Endothelial cell of umbilical vein (primary cell): Measurements from ENCODE around the gene FBXL14. TPM values are rescaled to one million over a fixed set of nuclear protein-coding genes. Genes with fewer than 3 reads are reported as not detected.

Source experiments
- BruUV-seq: library from RNA; stranded (reverse); fragments of 400-500 nt; replicated peaks from 2 replicates; lab custom pipeline; 2021; lab: Mats Ljungman, UMichigan
- CTCF ChIA-PET: fragments of 300-600, 350-600 bp; sonication (Branson Sonifier 250); formaldehyde crosslinking; loops from one replicate; lab custom pipeline; 2021; ENCODE audit warnings: antibody characterized with exemption, inconsistent platforms; lab: Charles Lee
- POLR2A ChIA-PET: fragments of 300-600, 350-600 bp; sonication (Branson Sonifier 250); formaldehyde crosslinking; loops from one replicate; lab custom pipeline; 2021; ENCODE audit warnings: antibody characterized with exemption, inconsistent platforms; lab: Charles Lee
- DNase-seq: peaks from one replicate; pipeline ENCODE4 v3.0.0-alpha.2; 2011; ENCODE audit warnings: low read depth, low spot score
- FAIRE-seq: peaks from 2 replicates; lab custom pipeline; 2011; peaks lifted over from hg19 to GRCh38; lab: Jason Lieb, UNC
- H2AFZ ChIP-seq: 2 replicates; pipeline ENCODE4 v1.6.0; 2012; ENCODE audit warnings: low read depth, low read length, control low read depth, inconsistent platforms
- H3K27ac ChIP-seq: 2 replicates; pipeline ENCODE4 v1.5.1; 2011; ENCODE audit warnings: low read depth, mild to moderate bottlenecking, control low read depth, low read length, moderate library complexity; ENCODE audit not compliant: insufficient read depth
- H3K27me3 ChIP-seq, 2 experiments: 2 replicates each; pipeline versions ENCODE4 v1.6.0 to v1.6.1; 2011; ENCODE audit warnings: low read length in 2 of 2, mixed read lengths in 1 of 2; ENCODE audit not compliant: control insufficient read depth in 2 of 2, insufficient read depth in 2 of 2
- H3K36me3 ChIP-seq, 2 experiments: 2 replicates in 1 of 2; 3 replicates in 1 of 2; pipeline ENCODE4 v1.5.1; 2011; ENCODE audit warnings: low read length in 2 of 2, mild to moderate bottlenecking in 1 of 2, moderate library complexity in 1 of 2; ENCODE audit not compliant: control insufficient read depth in 2 of 2, insufficient read depth in 2 of 2; ENCODE audit errors: extremely low read depth in 1 of 2
- H3K4me1 ChIP-seq: 3 replicates; pipeline ENCODE4 v1.5.1; 2011; ENCODE audit warnings: mild to moderate bottlenecking, low read length; ENCODE audit not compliant: control insufficient read depth, insufficient read depth; ENCODE audit errors: extremely low read depth
- H3K4me2 ChIP-seq: 2 replicates; pipeline ENCODE4 v1.6.1; 2011; ENCODE audit warnings: low read length, control low read depth, mixed read lengths; ENCODE audit not compliant: insufficient read depth
- H3K4me3 ChIP-seq, 3 experiments: fragments of 200-600 bp in 1 of 3; sonication (generic), shearing (Covaris generic) in 1 of 3; replicated peaks in 1 of 3; 2 replicates each; pipeline ENCODE4 v1.5.1; 2011 to 2016; ENCODE audit warnings: control low read depth in 3 of 3, low read length in 3 of 3, mild to moderate bottlenecking in 2 of 3, inconsistent platforms in 1 of 3, low read depth in 1 of 3, moderate library complexity in 1 of 3; ENCODE audit not compliant: insufficient read depth in 1 of 3
- H3K79me2 ChIP-seq: 2 replicates; pipeline ENCODE4 v1.6.0; 2012; ENCODE audit warnings: low read length, inconsistent platforms; ENCODE audit not compliant: control insufficient read depth, insufficient read depth
- H3K9ac ChIP-seq: replicated peaks from 2 replicates; pipeline ENCODE3; 2011; ENCODE audit warnings: low read length, control low read depth; ENCODE audit not compliant: insufficient read depth; ENCODE audit errors: extremely low read depth
- H3K9me1 ChIP-seq: replicated peaks from 3 replicates; pipeline ENCODE4 v1.6.0; 2011; ENCODE audit warnings: mild to moderate bottlenecking, low read length; ENCODE audit not compliant: control insufficient read depth, insufficient read depth; ENCODE audit errors: extremely low read depth
- H3K9me3 ChIP-seq: replicated peaks from 2 replicates; pipeline ENCODE4 v1.5.1; 2012; ENCODE audit warnings: low read length, inconsistent platforms; ENCODE audit not compliant: control insufficient read depth, insufficient read depth
- H4K20me1 ChIP-seq: replicated peaks from 2 replicates; pipeline ENCODE3; 2011; ENCODE audit warnings: mild to moderate bottlenecking, low read length; ENCODE audit not compliant: control insufficient read depth, insufficient read depth; ENCODE audit errors: extremely low read depth
- CTCF ChIP-seq, 2 donors: IDR thresholded peaks; 1 replicate in 1 of 2; 2 replicates in 1 of 2; pipeline ENCODE4 v1.5.1; 2011; ENCODE audit warnings: low read length in 2 of 2, mild to moderate bottlenecking in 2 of 2, moderate library complexity in 2 of 2, control low read depth in 1 of 2, inconsistent platforms in 1 of 2, low read depth in 1 of 2; ENCODE audit not compliant: insufficient read depth in 1 of 2; ENCODE audit errors: extremely low read depth in 1 of 2
- EZH2 ChIP-seq: IDR thresholded peaks from 2 replicates; pipeline ENCODE4 v1.6.1; 2012; ENCODE audit warnings: borderline replicate concordance, low read depth, mild to moderate bottlenecking, moderate library complexity, low read length, inconsistent platforms; ENCODE audit not compliant: severe bottlenecking
- FOS ChIP-seq: IDR thresholded peaks from 2 replicates; pipeline ENCODE4 v1.6.1; 2011; ENCODE audit warnings: mild to moderate bottlenecking, low read length, moderate library complexity, borderline replicate concordance; ENCODE audit not compliant: insufficient read depth
- GATA2 ChIP-seq: IDR thresholded peaks from 2 replicates; pipeline ENCODE4 v1.7.0; 2011; ENCODE audit warnings: low read depth, mild to moderate bottlenecking, moderate library complexity, mixed read lengths, low read length; ENCODE audit not compliant: insufficient read length, insufficient read depth
- JUN ChIP-seq: IDR thresholded peaks from 2 replicates; pipeline ENCODE4 v1.6.1; 2011; ENCODE audit warnings: borderline replicate concordance, low read depth; ENCODE audit not compliant: insufficient read length, insufficient read depth
- MAX ChIP-seq: IDR thresholded peaks from 2 replicates; pipeline ENCODE4 v1.6.1; 2011; ENCODE audit not compliant: insufficient read depth, insufficient read length
- MYC ChIP-seq: IDR thresholded peaks from one replicate; pipeline ENCODE4 v1.6.1; 2011; ENCODE audit warnings: mild to moderate bottlenecking, low read depth, low read length
- POLR2A ChIP-seq: IDR thresholded peaks from 2 replicates; pipeline ENCODE4 v1.6.1; 2012; ENCODE audit warnings: low read depth, mild to moderate bottlenecking, control low read depth, low read length
- POLR2AphosphoS5 ChIP-seq: IDR thresholded peaks from 2 replicates; pipeline ENCODE4 v1.6.1; 2012; ENCODE audit warnings: low read depth, mild to moderate bottlenecking, control low read depth, low read length, moderate library complexity; ENCODE audit not compliant: insufficient read depth
- dilution Hi-C: fragments of 300-500 bp; cut with MboI; formaldehyde crosslinking; loops from one replicate; pipeline ENCODE4 v1.15.0; 2019; ENCODE audit warnings: low sequenced_read_pairs; ENCODE audit not compliant: extremely low pct_ligation_motif_present
- intact Hi-C: fragments of 100-400 bp; cut with micrococcal nuclease; formaldehyde crosslinking; loops from one replicate; pipeline ENCODE4 v1.10.0; 2022
- polyA plus RNA-seq, 4 experiments: library from polyadenylated mRNA; depleted of rRNA in 3 of 4; stranded (reverse) in 3 of 4; unstranded in 1 of 4; fragments of >200 nt; gene quantifications; 2 replicates each; pipeline versions ENCODE4 v1.2.1 to v1.2.3, GENCODE V29; 2011 to 2012; ENCODE audit warnings: missing spikeins in 1 of 4
- total RNA-seq: library from RNA; stranded (reverse); gene quantifications from 2 replicates; pipeline ENCODE4 v1.2.3, GENCODE V29; 2021

Gene FBXL14
- total and polyA plus RNA-seq, 2 donors (not counting 3 experiments of a cell fraction or from before 2014, with no cell fraction given) = 11.3 to 15.7 TPM

GRCh38 chr12:1576410-1577241 is 17.8 kb downstream of the FBXL14 start:
- H3K4me3 ChIP-seq = no peak overlapping the region
- H2AFZ ChIP-seq = no peak overlapping the region
- H3K36me3 ChIP-seq = no peaks in the 10 kb centered on the region
- peaks cover 9 to 16% of the 10 kb centered on the region in 2 experiments for H3K27me3 ChIP-seq
- no TSS peak for BruUV-seq
- H4K20me1 ChIP-seq = no peaks in the 10 kb centered on the region
- no peak overlapping the region for H3K9ac ChIP-seq
- H3K9me1 ChIP-seq = no peaks in the 10 kb centered on the region
- peaks cover 10% of the 10 kb centered on the region for H3K4me1 ChIP-seq
- DNase-seq = no peak
- intact Hi-C loops = no loop called here
- no peaks in the 10 kb centered on the region for H3K9me3 ChIP-seq
- TF ChIP-seq MAX (no peak), POLR2A (no peak), POLR2AphosphoS5 (no peak), CTCF (IDR thresholded peaks at IDR 0.05; ENCODE audit: extremely low read depth in 1 of 2, insufficient read depth in 1 of 2, low read depth in 1 of 2, low read length in 2 of 2) (no peak), EZH2 (no peak), JUN (no peak), MYC (no peak), FOS (no peak), GATA2 (no peak)
- dilution Hi-C loops = no loop called here
- no peak overlapping the region for H3K4me2 ChIP-seq
- no peak overlapping the region for H3K27ac ChIP-seq
- no peak for FAIRE-seq
- ChIA-PET CTCF (interaction anchor here (1.4 to 12.7 kb wide), 4 partner anchors 7 to 484 kb away, joined by 3 to 469 read pairs (median 13); no protein-coding TSS in a partner anchor), POLR2A (no interaction called here)
- H3K79me2 ChIP-seq = no peaks in the 10 kb centered on the region
